GM12801 (cell line): ENCODE measurements around the gene SERTM1.

Source experiments
- CTCF ChIP-seq: IDR thresholded peaks from one replicate; pipeline ENCODE4 v1.5.1; 2011; ENCODE audit warnings: control low read depth; ENCODE audit not compliant: insufficient read length; ENCODE audit errors: extremely low read depth

The SERTM1 gene

GRCh38 chr13:36666477-36667229 lies 7.2 kb upstream of the SERTM1 start:
- no peak for TF ChIP-seq CTCF

GRCh38 chr13:36668316-36668715 lies 5.5 kb upstream of the SERTM1 start:
- TF ChIP-seq CTCF: no peak

- TF ChIP-seq CTCF: no peak
These were observed 468 bp upstream of the SERTM1 start for GRCh38 chr13:36673352-36673751.

GRCh38 chr13:36674337-36675212 lies 755 bp downstream of the SERTM1 start:
- no peak for TF ChIP-seq CTCF

- no peak for TF ChIP-seq CTCF
These were observed 1.4 kb downstream of the SERTM1 start for GRCh38 chr13:36675213-36675536.

- TF ChIP-seq CTCF: no peak
These were observed 7.1 kb downstream of the SERTM1 start for GRCh38 chr13:36680913-36681312.

GRCh38 chr13:36681894-36682624 lies 8.2 kb downstream of the SERTM1 start:
- no peak for TF ChIP-seq CTCF
